ENCODE measurements around the gene CENPP. TPM values are rescaled to one million over a fixed set of nuclear protein-coding genes. Genes with fewer than 3 reads are reported as not detected.
"Not testable (repeated sequence)": the region's sequence is repeated elsewhere in the genome, so short reads cannot be mapped to it uniquely, and the experiment has no call there.

Gene CENPP
- total RNA-seq, 1 experiment from 2014 or later: 24.2 TPM

DNA sequence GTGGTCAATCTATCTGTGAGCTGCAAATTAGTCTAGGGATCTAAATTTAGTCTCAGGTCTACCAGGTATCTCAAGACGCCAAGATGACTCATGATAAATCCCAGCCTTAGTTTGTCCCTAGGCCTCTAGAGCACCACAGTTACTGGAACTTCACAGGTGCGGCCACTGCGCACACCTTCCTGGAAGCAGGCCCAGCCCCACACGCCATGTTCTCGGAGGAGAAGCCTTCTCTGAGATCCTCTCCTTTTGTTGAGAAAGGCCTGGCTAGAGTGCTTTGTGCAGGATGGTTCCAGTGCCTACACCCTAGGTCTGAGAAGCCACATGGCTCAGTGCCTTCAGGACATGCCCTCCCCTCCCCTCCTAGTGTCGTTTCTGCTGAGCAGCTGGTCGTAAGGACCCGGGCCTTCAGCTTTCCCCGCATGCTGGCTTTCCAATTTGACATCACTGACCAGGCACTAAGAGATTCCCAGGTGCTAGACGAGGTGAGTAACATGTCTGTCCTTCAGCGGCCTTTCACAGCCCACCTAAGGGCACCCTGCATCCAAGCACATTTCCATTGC lies 292.3 kb downstream of the CENPP start:
- no peak for DNase-seq
- H3K27me3 ChIP-seq: no peaks in the 10 kb centered on the region
- no peaks in the 10 kb centered on the region for H3K4me1 ChIP-seq
- H3K27ac ChIP-seq: no peak overlapping the region
- peaks cover 47% of the 10 kb centered on the region for H3K36me3 ChIP-seq
- no peak overlapping the region for H3K4me3 ChIP-seq
- no peaks in the 10 kb centered on the region for H3K9me3 ChIP-seq (replicated peaks)

GRCh38 chr9:92618633-92619225 lies 293.0 kb downstream of the CENPP start:
- H3K4me1 ChIP-seq: no peaks in the 10 kb centered on the region
- no peaks in the 10 kb centered on the region for H3K27me3 ChIP-seq
- H3K9me3 ChIP-seq (replicated peaks): no peaks in the 10 kb centered on the region
- no peak for DNase-seq
- H3K36me3 ChIP-seq: peaks cover 40% of the 10 kb centered on the region
- no peak overlapping the region for H3K27ac ChIP-seq
- H3K4me3 ChIP-seq: no peak overlapping the region

DNA sequence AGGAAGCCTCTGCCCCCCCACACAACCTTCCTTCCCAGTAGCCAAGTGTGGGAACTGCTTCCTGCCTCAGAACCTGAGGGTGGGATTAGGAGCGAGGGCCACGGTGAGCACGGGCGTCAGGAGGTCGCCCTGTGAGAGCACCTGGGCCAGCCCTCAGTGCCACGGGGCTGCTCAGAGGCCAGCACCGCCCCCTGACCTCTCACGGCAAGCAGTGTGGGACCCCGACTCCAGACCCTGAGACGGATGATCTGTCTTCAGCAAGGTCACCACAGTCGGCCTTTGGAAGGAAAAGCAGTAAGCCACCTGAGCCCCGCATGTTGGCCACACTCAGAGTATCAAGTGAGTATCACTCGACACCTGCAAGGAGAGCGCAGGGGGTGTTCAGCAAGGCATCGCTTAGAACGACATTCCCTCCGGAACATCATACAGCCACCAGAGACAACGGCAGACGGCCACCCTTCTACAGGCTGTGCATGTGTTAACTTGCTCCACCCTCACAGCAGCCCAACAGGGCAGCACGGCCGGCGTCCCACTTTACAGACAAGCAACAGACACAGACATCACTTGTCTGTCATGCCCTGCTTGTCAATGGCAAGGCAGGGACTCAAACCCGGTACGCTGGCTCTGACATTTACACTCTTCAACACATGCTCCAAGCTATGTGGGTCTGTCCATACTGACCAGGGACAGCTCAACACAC lies 294.0 kb downstream of the CENPP start:
- DNase-seq: no peak

GRCh38 chr9:92620845-92621244 lies 295.1 kb downstream of the CENPP start:
- Histone ChIP-seq H3K4me1 (no peaks in the 10 kb centered on the region), H3K4me3 (no peak overlapping the region), H3K27me3 (no peaks in the 10 kb centered on the region), H3K27ac (no peak overlapping the region), H3K9me3 (replicated peaks) (no peaks in the 10 kb centered on the region), H3K36me3 (peaks cover 36% of the 10 kb centered on the region)
- DNase-seq: no peak

More for the DNA sequence above, 294.0 kb downstream of the CENPP start:
- Histone ChIP-seq H3K4me3 (no peak overlapping the region), H3K4me1 (no peaks in the 10 kb centered on the region), H3K9me3 (replicated peaks) (no peaks in the 10 kb centered on the region), H3K27me3 (no peaks in the 10 kb centered on the region), H3K36me3 (peaks cover 36% of the 10 kb centered on the region), H3K27ac (no peak overlapping the region)

GRCh38 chr9:92623936-92624335 lies 298.2 kb downstream of the CENPP start:
- not testable (repeated sequence) for H3K4me1 ChIP-seq; H3K4me3 ChIP-seq; H3K27me3 ChIP-seq; H3K27ac ChIP-seq; DNase-seq; H3K9me3 ChIP-seq (replicated peaks)
- peaks cover 31% of the 10 kb centered on the region for H3K36me3 ChIP-seq

GRCh38 chr9:92626484-92626883 lies 300.7 kb downstream of the CENPP start:
- no peak for DNase-seq
- Histone ChIP-seq H3K36me3 (peaks cover 25% of the 10 kb centered on the region), H3K4me1 (no peaks in the 10 kb centered on the region), H3K27me3 (no peaks in the 10 kb centered on the region), H3K27ac (no peak overlapping the region), H3K9me3 (replicated peaks) (no peaks in the 10 kb centered on the region; the same call in 1 of the 2 replicates), H3K4me3 (no peak overlapping the region)

GRCh38 chr9:92627651-92628050 lies 301.9 kb downstream of the CENPP start:
- Histone ChIP-seq H3K27me3 (no peaks in the 10 kb centered on the region), H3K36me3 (peaks cover 30% of the 10 kb centered on the region), H3K4me1 (no peaks in the 10 kb centered on the region), H3K27ac (no peak overlapping the region), H3K9me3 (replicated peaks) (no peaks in the 10 kb centered on the region; the same call in 1 of the 2 replicates), H3K4me3 (no peak overlapping the region)
- DNase-seq: no peak

DNA sequence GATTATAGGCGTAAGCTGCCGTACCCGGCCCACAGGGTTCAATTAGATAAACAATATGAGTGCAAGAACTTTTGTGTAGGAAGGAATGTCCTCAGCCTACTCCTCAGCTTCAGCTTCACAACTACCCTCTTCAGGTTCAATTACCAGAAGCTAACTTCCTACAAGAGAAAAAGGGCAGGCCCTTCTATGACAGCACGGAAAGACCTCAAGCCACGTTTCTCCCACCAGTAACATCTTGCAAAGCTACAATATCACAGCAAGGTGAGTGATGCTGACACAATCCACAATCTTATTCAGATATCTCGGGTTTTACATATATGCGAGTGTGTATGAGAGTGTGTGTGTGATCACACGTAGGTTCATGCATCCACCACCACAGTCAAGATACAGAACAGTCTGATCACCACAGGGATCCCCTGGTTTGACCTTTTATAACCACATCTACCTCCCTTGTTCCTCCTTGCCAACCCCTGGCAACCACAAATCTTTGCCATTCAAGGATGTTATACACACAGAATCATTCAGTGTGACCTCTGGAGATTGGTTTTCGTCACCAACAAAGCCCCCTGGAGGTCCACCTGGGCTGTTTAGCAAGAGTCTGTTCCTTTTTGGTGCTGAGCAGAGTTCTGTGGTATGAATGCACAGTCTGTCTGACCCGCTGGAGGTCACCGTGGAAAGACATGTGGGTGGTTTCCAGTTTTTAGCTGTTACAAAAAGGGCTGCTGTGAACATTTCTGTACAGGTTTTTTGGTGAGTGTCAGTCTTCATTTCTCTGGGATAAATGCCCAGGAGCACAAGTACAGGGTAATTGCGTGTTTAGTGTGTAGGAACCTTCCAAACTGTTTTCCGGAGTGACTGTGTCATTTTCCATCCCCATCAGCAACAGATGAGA lies 305.9 kb downstream of the CENPP start:
- Histone ChIP-seq H3K36me3 (peaks cover 30% of the 10 kb centered on the region), H3K27ac (no peak overlapping the region), H3K9me3 (replicated peaks) (no peaks in the 10 kb centered on the region; the same call in 1 of the 2 replicates), H3K4me3 (no peak overlapping the region), H3K4me1 (no peaks in the 10 kb centered on the region), H3K27me3 (no peaks in the 10 kb centered on the region)
- DNase-seq: no peak

- no peak overlapping the region for H3K4me3 ChIP-seq
- no peaks in the 10 kb centered on the region for H3K4me1 ChIP-seq
- no peaks in the 10 kb centered on the region; the same call in 1 of the 2 replicates for H3K9me3 ChIP-seq (replicated peaks)
- no peak for DNase-seq
- H3K27ac ChIP-seq: no peak overlapping the region
- H3K27me3 ChIP-seq: no peaks in the 10 kb centered on the region
- peaks cover 38% of the 10 kb centered on the region for H3K36me3 ChIP-seq
Observed at GRCh38 chr9:92632641-92633040, 306.9 kb downstream of the CENPP start.

DNA sequence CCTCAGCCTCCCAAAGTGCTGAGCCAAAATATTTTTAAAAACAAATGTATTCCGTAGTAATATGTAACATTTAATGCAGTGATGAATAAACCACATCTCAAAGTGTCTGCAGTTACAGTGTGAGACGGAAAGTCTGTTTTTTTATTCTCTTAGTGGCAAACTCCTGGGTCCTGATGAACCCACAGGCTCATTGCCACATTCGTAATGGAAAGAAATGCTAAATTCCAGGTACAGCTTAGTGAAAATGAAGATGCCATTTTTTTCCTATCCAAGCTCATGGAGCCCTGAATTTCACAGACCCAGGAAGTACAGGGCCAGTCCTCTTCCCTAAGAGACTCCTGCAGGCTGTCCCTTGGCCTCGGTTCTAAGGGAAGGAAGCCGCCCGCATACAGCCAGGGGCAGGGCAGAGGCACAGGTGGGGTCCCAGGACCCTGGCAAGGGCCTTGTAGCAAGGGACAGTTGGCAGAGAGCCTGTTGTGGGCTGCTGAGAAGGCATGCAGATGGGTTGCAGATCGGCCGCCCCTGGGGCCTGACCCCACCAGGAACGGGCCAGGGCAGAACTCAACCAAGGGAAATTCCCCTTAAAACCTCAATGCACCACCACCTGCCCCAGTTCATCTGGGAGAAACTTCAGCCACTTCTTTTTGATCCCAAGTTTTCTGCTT lies 308.0 kb downstream of the CENPP start:
- H3K4me3 ChIP-seq: no peak overlapping the region
- no peaks in the 10 kb centered on the region for H3K27me3 ChIP-seq
- no peak for DNase-seq
- H3K36me3 ChIP-seq: peaks cover 36% of the 10 kb centered on the region
- no peak overlapping the region for H3K27ac ChIP-seq
- no peaks in the 10 kb centered on the region for H3K9me3 ChIP-seq (replicated peaks)
- H3K4me1 ChIP-seq: no peaks in the 10 kb centered on the region

GRCh38 chr9:92634712-92635605 lies 309.2 kb downstream of the CENPP start:
- peaks cover 33% of the 10 kb centered on the region for H3K36me3 ChIP-seq
- no peaks in the 10 kb centered on the region for H3K27me3 ChIP-seq
- no peak overlapping the region for H3K27ac ChIP-seq
- no peak overlapping the region for H3K4me3 ChIP-seq
- no peaks in the 10 kb centered on the region for H3K4me1 ChIP-seq
- no peaks in the 10 kb centered on the region for H3K9me3 ChIP-seq (replicated peaks)
- DNase-seq: peak; percentile 60 to 76

- Histone ChIP-seq H3K27me3 (no peaks in the 10 kb centered on the region), H3K4me1 (no peaks in the 10 kb centered on the region), H3K9me3 (replicated peaks) (no peaks in the 10 kb centered on the region), H3K27ac (no peak overlapping the region), H3K36me3 (peaks cover 35% of the 10 kb centered on the region), H3K4me3 (no peak overlapping the region)
- no peak for DNase-seq
Observed at GRCh38 chr9:92635760-92636159, 310.0 kb downstream of the CENPP start.

DNA sequence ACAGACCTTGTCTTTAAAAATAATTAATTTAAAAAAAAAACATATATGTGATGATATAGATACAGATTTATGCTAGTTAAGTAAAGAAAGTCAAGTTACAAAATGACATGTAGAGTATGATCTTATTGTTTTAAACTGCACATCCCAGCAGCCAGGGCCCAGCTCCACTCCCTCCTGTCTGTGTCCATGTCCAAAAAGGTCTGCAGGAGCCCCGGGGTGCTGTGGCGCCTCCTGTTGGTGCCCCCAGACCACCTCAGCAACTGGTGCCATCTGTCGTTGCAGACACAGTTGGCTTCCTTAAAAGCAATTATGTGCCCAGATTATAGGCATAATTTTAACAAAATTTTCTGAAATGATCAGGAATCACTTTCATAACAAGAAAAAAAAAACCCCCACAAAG lies 310.9 kb downstream of the CENPP start:
- Histone ChIP-seq H3K27me3 (no peaks in the 10 kb centered on the region), H3K36me3 (peaks cover 34% of the 10 kb centered on the region), H3K4me1 (no peaks in the 10 kb centered on the region), H3K9me3 (replicated peaks) (no peaks in the 10 kb centered on the region), H3K4me3 (no peak overlapping the region), H3K27ac (no peak overlapping the region)
- DNase-seq: no peak

DNA sequence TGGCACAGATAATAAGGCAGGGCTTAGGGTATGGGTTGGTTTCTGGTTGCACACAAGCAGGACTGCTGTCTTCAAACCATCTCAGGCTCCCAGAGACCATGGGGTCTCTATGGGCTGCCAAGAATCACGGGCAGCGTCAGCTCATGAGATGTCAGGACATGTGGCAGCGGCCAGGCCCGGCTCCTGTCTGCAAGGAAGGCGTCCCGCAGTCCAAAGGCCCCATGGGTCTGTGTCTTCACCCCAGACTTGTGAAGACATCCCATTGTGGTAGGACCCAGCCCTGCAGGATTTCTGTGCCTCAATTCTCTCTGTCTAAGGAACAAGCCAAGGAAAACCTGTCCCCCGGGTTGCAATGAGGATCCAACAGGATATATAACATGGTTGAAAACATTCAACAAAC lies 311.6 kb downstream of the CENPP start:
- no peak overlapping the region for H3K27ac ChIP-seq
- H3K9me3 ChIP-seq (replicated peaks): no peaks in the 10 kb centered on the region
- no peak for DNase-seq
- no peak overlapping the region for H3K4me3 ChIP-seq
- H3K36me3 ChIP-seq: peaks cover 27% of the 10 kb centered on the region
- H3K27me3 ChIP-seq: no peaks in the 10 kb centered on the region
- H3K4me1 ChIP-seq: no peaks in the 10 kb centered on the region

All from SJCRH30 (cell line).